ENCODE measurements around the gene FAM32A. TPM values are rescaled to one million over a fixed set of nuclear protein-coding genes. Genes with fewer than 3 reads are reported as not detected.
"Not testable (repeated sequence)": the region's sequence is repeated elsewhere in the genome, so short reads cannot be mapped to it uniquely, and the experiment has no call there.

Gene FAM32A
- total RNA-seq, 1 experiment from 2014 or later: 55.7 TPM

- H4K20me1 ChIP-seq (ENCODE audit: insufficient read depth, low read depth, low read length): no peaks in the 10 kb centered on the region
- no peaks in the 10 kb centered on the region for H3K27me3 ChIP-seq (ENCODE audit: low read length)
- H3K27ac ChIP-seq (ENCODE audit: low read length): no peak overlapping the region
- H3K4me2 ChIP-seq (ENCODE audit: low read depth, low read length, poor library complexity, severe bottlenecking): no peak overlapping the region
- no peaks in the 10 kb centered on the region for H3K4me1 ChIP-seq (ENCODE audit: low read length)
- no peaks in the 10 kb centered on the region for H3K36me3 ChIP-seq (ENCODE audit: insufficient read depth, low read length)
- no peak overlapping the region for H2AFZ ChIP-seq (ENCODE audit: low read length)
- H3K9me2 ChIP-seq (replicated peaks; ENCODE audit: insufficient read depth, low read length): no peaks in the 10 kb centered on the region
- no peak overlapping the region for H3K4me3 ChIP-seq (ENCODE audit: low read length)
- no peaks in the 10 kb centered on the region for H3K79me2 ChIP-seq (ENCODE audit: low read length)
- no peak for DNase-seq
- H3K9ac ChIP-seq (ENCODE audit: low read length): no peak overlapping the region
- H3K9me3 ChIP-seq (ENCODE audit: low read length): peaks cover 5% of the 10 kb centered on the region; the same call in 1 of the 2 replicates
Measured at GRCh38 chr19:16170134-16170533, 15.1 kb upstream of the FAM32A start.

GRCh38 chr19:16175954-16176353 is 9.3 kb upstream of the FAM32A start:
- H4K20me1 ChIP-seq (ENCODE audit: insufficient read depth, low read depth, low read length): no peaks in the 10 kb centered on the region
- H3K27ac ChIP-seq (ENCODE audit: low read length): no peak overlapping the region
- H3K9ac ChIP-seq (ENCODE audit: low read length): no peak overlapping the region
- no peaks in the 10 kb centered on the region for H3K9me2 ChIP-seq (replicated peaks; ENCODE audit: insufficient read depth, low read length)
- H3K36me3 ChIP-seq (ENCODE audit: insufficient read depth, low read length): no peaks in the 10 kb centered on the region
- H3K4me3 ChIP-seq (ENCODE audit: low read length): no peak overlapping the region
- no peaks in the 10 kb centered on the region for H3K4me1 ChIP-seq (ENCODE audit: low read length)
- H3K9me3 ChIP-seq (ENCODE audit: low read length): no peaks in the 10 kb centered on the region
- H3K4me2 ChIP-seq (ENCODE audit: low read depth, low read length, poor library complexity, severe bottlenecking): no peak overlapping the region
- no peaks in the 10 kb centered on the region for H3K27me3 ChIP-seq (ENCODE audit: low read length)
- H3K79me2 ChIP-seq (ENCODE audit: low read length): no peaks in the 10 kb centered on the region
- H2AFZ ChIP-seq (ENCODE audit: low read length): no peak overlapping the region
- DNase-seq: no peak

GRCh38 chr19:16178866-16179265 is 6.3 kb upstream of the FAM32A start:
- H4K20me1 ChIP-seq (ENCODE audit: insufficient read depth, low read depth, low read length); H3K9ac ChIP-seq (ENCODE audit: low read length); H3K79me2 ChIP-seq (ENCODE audit: low read length); H3K9me3 ChIP-seq (ENCODE audit: low read length); H3K9me2 ChIP-seq (replicated peaks; ENCODE audit: insufficient read depth, low read length); H3K4me1 ChIP-seq (ENCODE audit: low read length); H3K27ac ChIP-seq (ENCODE audit: low read length); DNase-seq; H3K4me2 ChIP-seq (ENCODE audit: low read depth, low read length, poor library complexity, severe bottlenecking); H2AFZ ChIP-seq (ENCODE audit: low read length); H3K36me3 ChIP-seq (ENCODE audit: insufficient read depth, low read length); H3K4me3 ChIP-seq (ENCODE audit: low read length); H3K27me3 ChIP-seq (ENCODE audit: low read length): not testable (repeated sequence)

- H3K9me3 ChIP-seq (ENCODE audit: low read length): no peaks in the 10 kb centered on the region
- H2AFZ ChIP-seq (ENCODE audit: low read length): no peak overlapping the region
- DNase-seq: no peak
- H3K9me2 ChIP-seq (replicated peaks; ENCODE audit: insufficient read depth, low read length): no peaks in the 10 kb centered on the region
- H3K27me3 ChIP-seq (ENCODE audit: low read length): no peaks in the 10 kb centered on the region
- H3K36me3 ChIP-seq (ENCODE audit: insufficient read depth, low read length): no peaks in the 10 kb centered on the region
- H3K4me1 ChIP-seq (ENCODE audit: low read length): peaks cover 7% of the 10 kb centered on the region
- peaks cover 4% of the 10 kb centered on the region for H3K79me2 ChIP-seq (ENCODE audit: low read length)
- H3K4me2 ChIP-seq (ENCODE audit: low read depth, low read length, poor library complexity, severe bottlenecking): no peak overlapping the region
- H3K27ac ChIP-seq (ENCODE audit: low read length): no peak overlapping the region
- no peak overlapping the region for H3K9ac ChIP-seq (ENCODE audit: low read length)
- no peak overlapping the region for H3K4me3 ChIP-seq (ENCODE audit: low read length)
- no peaks in the 10 kb centered on the region for H4K20me1 ChIP-seq (ENCODE audit: insufficient read depth, low read depth, low read length)
Measured at GRCh38 chr19:16180611-16181010, 4.6 kb upstream of the FAM32A start.

- H3K9me3 ChIP-seq (ENCODE audit: low read length): no peaks in the 10 kb centered on the region
- peaks cover 18% of the 10 kb centered on the region for H3K4me1 ChIP-seq (ENCODE audit: low read length)
- H3K27me3 ChIP-seq (ENCODE audit: low read length): no peaks in the 10 kb centered on the region
- no peaks in the 10 kb centered on the region for H3K9me2 ChIP-seq (replicated peaks; ENCODE audit: insufficient read depth, low read length)
- H4K20me1 ChIP-seq (ENCODE audit: insufficient read depth, low read depth, low read length): peaks cover 3% of the 10 kb centered on the region; the same call in 1 of the 2 replicates
- peaks cover 4% of the 10 kb centered on the region; the same call in 1 of the 2 replicates for H3K36me3 ChIP-seq (ENCODE audit: insufficient read depth, low read length)
- peak overlapping the region; percentile 41; the same call in 1 of the 2 replicates for H3K4me3 ChIP-seq (ENCODE audit: low read length)
- no peak for DNase-seq
- H3K27ac ChIP-seq (ENCODE audit: low read length): no peak overlapping the region
- H3K79me2 ChIP-seq (ENCODE audit: low read length): peaks cover 24% of the 10 kb centered on the region
- peak overlapping the region; percentile 39; the same call in 1 of the 2 replicates for H2AFZ ChIP-seq (ENCODE audit: low read length)
- peak overlapping the region; percentile 59 for H3K4me2 ChIP-seq (ENCODE audit: low read depth, low read length, poor library complexity, severe bottlenecking)
- H3K9ac ChIP-seq (ENCODE audit: low read length): peak overlapping the region; percentile 52
Measured at GRCh38 chr19:16184665-16185122, 516 bp upstream of the FAM32A start.

GRCh38 chr19:16185768-16186123 is 536 bp downstream of the FAM32A start:
- Histone ChIP-seq H3K4me1 (ENCODE audit: low read length) (peaks cover 18% of the 10 kb centered on the region), H3K4me3 (ENCODE audit: low read length) (peak overlapping the region; percentile 88), H3K4me2 (ENCODE audit: low read depth, low read length, poor library complexity, severe bottlenecking) (peak overlapping the region; percentile 95), H3K27me3 (ENCODE audit: low read length) (no peaks in the 10 kb centered on the region), H4K20me1 (ENCODE audit: insufficient read depth, low read depth, low read length) (peaks cover 3% of the 10 kb centered on the region; the same call in 1 of the 2 replicates), H3K36me3 (ENCODE audit: insufficient read depth, low read length) (peaks cover 4% of the 10 kb centered on the region), H3K79me2 (ENCODE audit: low read length) (peaks cover 24% of the 10 kb centered on the region), H3K9ac (ENCODE audit: low read length) (peak overlapping the region; percentile 96), H3K9me2 (replicated peaks; ENCODE audit: insufficient read depth, low read length) (no peaks in the 10 kb centered on the region), H3K9me3 (ENCODE audit: low read length) (no peaks in the 10 kb centered on the region), H3K27ac (ENCODE audit: low read length) (0 out of 2 replicates have a peak overlapping the region, but pooled peaks have one; percentile 29), H2AFZ (ENCODE audit: low read length) (no peak overlapping the region)
- peak; percentile 75 for DNase-seq

- peaks cover 3% of the 10 kb centered on the region; the same call in 1 of the 2 replicates for H4K20me1 ChIP-seq (ENCODE audit: insufficient read depth, low read depth, low read length)
- peaks cover 24% of the 10 kb centered on the region for H3K79me2 ChIP-seq (ENCODE audit: low read length)
- H3K27ac ChIP-seq (ENCODE audit: low read length): no peak overlapping the region
- H3K9me3 ChIP-seq (ENCODE audit: low read length): no peaks in the 10 kb centered on the region
- no peak for DNase-seq
- no peak overlapping the region for H3K9ac ChIP-seq (ENCODE audit: low read length)
- H3K36me3 ChIP-seq (ENCODE audit: insufficient read depth, low read length): peaks cover 9% of the 10 kb centered on the region
- H2AFZ ChIP-seq (ENCODE audit: low read length): no peak overlapping the region
- no peak overlapping the region for H3K4me3 ChIP-seq (ENCODE audit: low read length)
- H3K4me2 ChIP-seq (ENCODE audit: low read depth, low read length, poor library complexity, severe bottlenecking): no peak overlapping the region
- H3K4me1 ChIP-seq (ENCODE audit: low read length): peaks cover 19% of the 10 kb centered on the region
- no peaks in the 10 kb centered on the region for H3K27me3 ChIP-seq (ENCODE audit: low read length)
- H3K9me2 ChIP-seq (replicated peaks; ENCODE audit: insufficient read depth, low read length): no peaks in the 10 kb centered on the region
Measured at GRCh38 chr19:16188521-16188920, 3.3 kb downstream of the FAM32A start.

GRCh38 chr19:16190198-16190597 is 5.0 kb downstream of the FAM32A start:
- H3K4me1 ChIP-seq (ENCODE audit: low read length): peaks cover 15% of the 10 kb centered on the region
- no peak for DNase-seq
- no peak overlapping the region for H2AFZ ChIP-seq (ENCODE audit: low read length)
- H3K9me3 ChIP-seq (ENCODE audit: low read length): no peaks in the 10 kb centered on the region
- peaks cover 24% of the 10 kb centered on the region for H3K79me2 ChIP-seq (ENCODE audit: low read length)
- no peak overlapping the region for H3K9ac ChIP-seq (ENCODE audit: low read length)
- H4K20me1 ChIP-seq (ENCODE audit: insufficient read depth, low read depth, low read length): peaks cover 3% of the 10 kb centered on the region; the same call in 1 of the 2 replicates
- H3K4me2 ChIP-seq (ENCODE audit: low read depth, low read length, poor library complexity, severe bottlenecking): no peak overlapping the region
- no peak overlapping the region for H3K27ac ChIP-seq (ENCODE audit: low read length)
- H3K27me3 ChIP-seq (ENCODE audit: low read length): no peaks in the 10 kb centered on the region
- no peaks in the 10 kb centered on the region for H3K9me2 ChIP-seq (replicated peaks; ENCODE audit: insufficient read depth, low read length)
- H3K36me3 ChIP-seq (ENCODE audit: insufficient read depth, low read length): peaks cover 9% of the 10 kb centered on the region
- H3K4me3 ChIP-seq (ENCODE audit: low read length): no peak overlapping the region
